Uterus (tissue), 4 donors: ENCODE data around the gene RALGPS2. TPM values are rescaled to one million over a fixed set of nuclear protein-coding genes. Genes with fewer than 3 reads are reported as not detected.

ENCODE experiments used
- DNase-seq, 2 donors: peaks; one replicate each; pipeline ENCODE4 v3.0.0-alpha.2; 2019 to 2020
- H3K27ac ChIP-seq, 2 donors: fragments of 200-600 bp; sonication (generic); 1 replicate in 1 of 2; 2 replicates in 1 of 2; pipeline ENCODE4 v1.5.1; 2016 to 2018
- H3K27me3 ChIP-seq, 2 donors: fragments of 200-600 bp; sonication (generic); one replicate each; pipeline ENCODE4 v1.5.1; 2018 to 2019; ENCODE audit warnings: control low read depth in 1 of 2
- H3K36me3 ChIP-seq, 2 donors: fragments of 200-600 bp; sonication (generic); one replicate each; pipeline ENCODE4 v1.5.1; 2019; ENCODE audit warnings: control low read depth in 1 of 2
- H3K4me1 ChIP-seq, 2 donors: fragments of 200-600 bp; sonication (generic); one replicate each; pipeline ENCODE4 v1.5.1; 2018 to 2019; ENCODE audit warnings: control low read depth in 1 of 2
- H3K4me3 ChIP-seq, 2 donors: fragments of 200-600 bp; sonication (generic); 1 replicate in 1 of 2; 2 replicates in 1 of 2; pipeline ENCODE4 v1.5.1; 2018 to 2019; ENCODE audit warnings: mild to moderate bottlenecking in 1 of 2
- H3K9me3 ChIP-seq, 2 donors: fragments of 200-600 bp; sonication (generic); one replicate each; pipeline ENCODE4 v1.5.1; 2019; ENCODE audit warnings: control low read depth in 1 of 2
- CTCF ChIP-seq, 4 experiments: fragments of 200-600 bp in 2 of 4; fragments of 450-650 bp in 2 of 4; sonication (generic) in 2 of 4; IDR thresholded peaks; one replicate each; pipeline ENCODE4 v1.5.1; 2016 to 2019; ENCODE audit warnings: antibody characterized with exemption in 4 of 4, mild to moderate bottlenecking in 2 of 4, moderate library complexity in 1 of 4
- POLR2A ChIP-seq, 2 donors: fragments of 450-650 bp; IDR thresholded peaks; one replicate each; pipeline ENCODE4 v1.6.1; 2016; ENCODE audit warnings: antibody characterized with exemption in 2 of 2, mild to moderate bottlenecking in 1 of 2, moderate library complexity in 1 of 2
- intact Hi-C: fragments of 100-400 bp; cut with DNase I; formaldehyde crosslinking; loops from one replicate; pipeline ENCODE4 v1.15.1; 2023; ENCODE audit warnings: low total_unique reads
- total RNA-seq, 4 donors: library from RNA; depleted of rRNA in 3 of 4; stranded (reverse); fragments of >200 nt in 3 of 4; gene quantifications; one replicate each; pipeline versions ENCODE4 v1.1.0 to v1.2.4, GENCODE V29; 2014 to 2023
- donor health status: DM: yes; HTN: yes; CAD: no.

Gene RALGPS2
- total RNA-seq, 4 donors from 2014 or later, result 4.9 to 109 (median 24.7) TPM

DNA sequence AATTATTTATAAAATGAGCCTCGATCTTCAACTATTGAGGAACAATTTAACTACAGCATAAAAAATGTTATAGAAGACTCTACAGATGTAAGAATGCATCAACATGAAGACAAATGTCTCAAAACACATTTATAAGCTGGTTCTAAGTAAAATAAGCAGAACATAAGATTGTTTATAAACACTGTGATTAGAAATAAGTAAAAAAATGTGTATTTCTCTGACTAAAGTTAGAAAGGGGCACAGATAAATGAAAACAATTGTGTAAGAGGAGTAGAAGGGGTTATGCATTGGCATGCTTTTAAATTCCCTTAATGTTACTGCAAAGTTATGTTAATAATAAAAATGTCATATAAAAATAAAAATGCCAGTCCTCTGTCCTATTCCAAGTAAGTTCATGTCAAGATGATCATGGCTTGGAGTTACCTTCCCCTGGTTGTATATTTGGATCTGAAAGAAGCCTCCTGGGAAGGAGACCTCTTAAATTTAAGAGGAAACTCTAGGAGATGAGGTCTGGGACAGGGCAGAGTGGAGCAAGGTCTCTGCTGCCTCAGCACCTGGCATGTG, 230.4 kb downstream of the RALGPS2 start:
- no peak overlapping the region for H3K4me3 ChIP-seq
- no peak for TF ChIP-seq CTCF (IDR thresholded peaks at IDR 0.05)
- TF ChIP-seq POLR2A (IDR thresholded peaks at IDR 0.05), result no peak
- peak overlapping the region; percentile 25 to 38 for H3K27ac ChIP-seq
- H3K4me1 ChIP-seq, result peaks cover 3 to 4% of the 10 kb centered on the region in 2 donors
- intact Hi-C loops, result no loop called here
- no peak for DNase-seq
- H3K27me3 ChIP-seq, result no peaks in the 10 kb centered on the region
- no peaks in the 10 kb centered on the region for H3K9me3 ChIP-seq
- no peaks in the 10 kb centered on the region for H3K36me3 ChIP-seq

DNA sequence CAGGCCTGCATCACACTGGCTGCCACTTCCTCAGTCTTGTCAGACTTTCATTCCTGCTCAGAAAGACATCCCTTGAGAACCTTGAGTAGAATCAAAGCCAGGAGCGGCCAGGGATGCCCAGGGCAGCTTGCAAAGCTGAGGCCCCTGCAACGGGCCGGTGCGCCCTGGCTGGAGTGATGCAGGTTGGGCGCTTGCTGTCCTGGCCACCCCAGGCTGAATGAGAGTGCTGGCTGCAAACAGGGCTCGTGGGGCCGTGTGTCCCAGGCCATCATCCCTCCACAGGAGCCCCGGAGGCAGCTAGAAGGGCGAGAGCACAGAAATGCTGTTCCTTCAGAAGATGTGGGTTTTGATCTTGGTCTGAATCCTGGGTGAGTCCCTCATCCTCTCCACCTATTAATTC, 233.4 kb downstream of the RALGPS2 start:
- H3K36me3 ChIP-seq, result no peaks in the 10 kb centered on the region
- H3K4me3 ChIP-seq, result no peak overlapping the region
- H3K4me1 ChIP-seq, result peaks cover under 1 to 3% of the 10 kb centered on the region in 2 donors
- intact Hi-C loops, result no loop called here
- no peak overlapping the region for H3K27ac ChIP-seq
- TF ChIP-seq CTCF (IDR thresholded peaks at IDR 0.05) (no peak), POLR2A (IDR thresholded peaks at IDR 0.05) (no peak)
- H3K9me3 ChIP-seq, result no peaks in the 10 kb centered on the region
- DNase-seq, result no peak
- no peaks in the 10 kb centered on the region for H3K27me3 ChIP-seq

DNA sequence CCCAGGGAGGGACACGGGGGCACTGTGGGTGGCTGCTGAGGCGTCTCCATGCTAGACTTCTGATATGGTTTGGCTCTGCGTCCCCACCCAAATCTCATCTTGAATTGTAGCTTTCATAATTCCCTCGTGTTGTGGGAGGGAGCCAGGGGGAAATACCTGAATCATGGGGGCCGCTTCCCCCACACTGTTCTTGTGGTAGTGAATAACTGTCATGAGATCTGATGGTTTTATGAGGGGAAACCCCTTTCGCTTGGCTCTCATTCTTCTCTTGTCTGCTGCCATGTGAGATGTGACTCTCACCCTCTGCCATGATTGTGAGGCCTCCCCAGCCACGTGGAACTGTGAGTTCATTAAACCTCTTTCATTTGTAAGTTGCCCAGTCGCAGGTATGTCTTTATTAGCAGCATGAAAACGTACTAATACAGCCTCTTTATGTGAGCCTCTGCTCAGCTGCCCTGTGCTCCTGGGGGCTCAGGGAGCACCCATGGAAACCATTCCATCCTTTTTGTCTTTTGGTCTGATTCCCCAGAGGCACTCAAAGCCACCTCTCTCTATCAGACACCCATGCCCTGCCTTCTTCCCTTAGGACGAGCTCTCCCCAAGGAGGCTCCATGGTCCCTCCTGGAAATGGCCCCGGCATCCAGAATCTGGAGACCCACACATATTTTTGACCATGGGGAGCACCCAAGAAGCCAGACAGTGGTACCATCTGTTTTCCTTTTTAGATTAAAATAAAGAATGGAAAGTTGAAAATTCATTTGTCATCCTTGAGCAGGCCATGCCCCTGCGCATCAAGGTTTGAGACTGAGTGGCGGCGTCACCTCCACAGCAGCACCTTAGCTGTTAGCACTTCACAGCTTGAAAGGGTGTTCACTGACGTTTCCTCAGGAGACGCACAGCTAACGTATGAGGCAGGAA, 234.8 kb downstream of the RALGPS2 start:
- no peak overlapping the region for H3K27ac ChIP-seq
- no peaks in the 10 kb centered on the region for H3K36me3 ChIP-seq
- peaks cover 0 to 3% of the 10 kb centered on the region in 2 donors for H3K4me1 ChIP-seq
- TF ChIP-seq CTCF (IDR thresholded peaks at IDR 0.05) (no peak), POLR2A (IDR thresholded peaks at IDR 0.05) (no peak)
- no peaks in the 10 kb centered on the region for H3K9me3 ChIP-seq
- DNase-seq, result no peak
- intact Hi-C loops, result no loop called here
- no peak overlapping the region for H3K4me3 ChIP-seq
- no peaks in the 10 kb centered on the region for H3K27me3 ChIP-seq

- H3K36me3 ChIP-seq, result no peaks in the 10 kb centered on the region
- no peak for DNase-seq
- H3K27me3 ChIP-seq, result no peaks in the 10 kb centered on the region
- no peaks in the 10 kb centered on the region for H3K4me1 ChIP-seq
- TF ChIP-seq POLR2A (IDR thresholded peaks at IDR 0.05) (no peak), CTCF (IDR thresholded peaks at IDR 0.05) (no peak)
- H3K27ac ChIP-seq, result no peak overlapping the region
- intact Hi-C loops, result no loop called here
- H3K9me3 ChIP-seq, result no peaks in the 10 kb centered on the region
- no peak overlapping the region for H3K4me3 ChIP-seq
These were observed 235.6 kb downstream of the RALGPS2 start for GRCh38 chr1:178960482-178961240.
